SW 1271 (cell line): ENCODE results near the gene DDX19B.
A peak's percentile ranks its signal among the peaks of the same experiment; 100 is the strongest.
"Not testable (repeated sequence)": the region's sequence is repeated elsewhere in the genome, so short reads cannot be mapped to it uniquely, and the experiment has no call there.

Experiments used
- DNase-seq, 2 experiments: peaks; one replicate each; lab custom pipeline; 2025; lab: John Stamatoyannopoulos, UW

DDX19B gene

GRCh38 chr16:70349783-70350182, 50.8 kb downstream of the DDX19B start:
- DNase-seq, result no peak

DNA sequence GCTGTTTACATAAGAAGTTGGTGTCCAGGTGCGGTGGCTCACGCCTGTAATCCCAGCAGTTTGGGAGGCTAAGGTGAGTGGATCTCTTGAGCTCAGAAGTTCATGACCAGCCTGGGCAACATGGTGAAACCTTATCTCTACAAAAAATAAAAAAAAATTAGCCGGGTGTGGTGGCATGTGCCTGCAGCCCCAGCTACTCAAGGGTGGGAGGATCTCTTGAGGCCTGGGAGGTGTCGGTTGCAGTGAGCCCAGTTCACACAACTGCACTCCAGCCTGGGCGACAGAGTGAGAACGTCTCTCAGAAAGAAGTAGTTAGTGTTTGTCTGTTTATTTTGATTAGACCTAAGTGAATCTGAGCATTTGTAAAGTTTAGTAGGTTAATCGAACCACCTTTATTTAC, 60.6 kb downstream of the DDX19B start:
- no peak for DNase-seq

DNA sequence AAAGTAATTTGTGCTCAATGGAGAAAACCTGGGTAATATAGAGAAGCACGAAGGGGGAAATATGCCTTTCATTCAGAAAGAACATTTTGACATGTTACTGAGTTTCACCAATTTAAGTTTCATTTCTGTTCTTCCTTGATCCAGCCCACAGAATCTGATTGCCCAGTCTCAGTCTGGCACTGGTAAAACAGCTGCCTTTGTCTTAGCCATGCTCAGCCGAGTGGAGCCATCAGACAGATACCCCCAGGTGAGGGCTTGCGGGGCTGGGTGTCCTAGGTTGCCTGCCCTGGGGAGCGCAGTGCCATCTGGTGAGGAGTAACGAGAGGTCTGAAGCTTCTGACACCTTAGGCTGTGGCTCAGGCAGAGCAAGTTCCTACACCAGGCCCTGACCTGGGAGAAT, 65.4 kb downstream of the DDX19B start:
- no peak for DNase-seq

DNA sequence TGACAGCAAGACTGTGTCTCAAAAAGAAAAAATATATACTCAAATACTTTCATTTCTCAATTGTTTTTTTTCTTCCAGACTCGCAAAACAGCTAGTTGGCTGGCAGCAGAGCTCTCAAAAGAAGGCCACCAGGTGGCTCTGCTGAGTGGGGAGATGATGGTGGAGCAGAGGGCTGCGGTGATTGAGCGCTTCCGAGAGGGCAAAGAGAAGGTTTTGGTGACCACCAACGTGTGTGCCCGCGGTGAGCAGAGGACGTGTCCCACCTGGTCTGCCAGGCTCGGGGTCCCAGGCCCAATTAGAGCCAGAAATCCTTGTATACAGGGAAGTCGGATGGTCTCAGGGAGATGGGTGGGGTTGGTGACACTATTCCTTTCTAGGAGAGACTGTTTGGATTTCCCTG, 71.2 kb downstream of the DDX19B start:
- not testable (repeated sequence) for DNase-seq

DNA sequence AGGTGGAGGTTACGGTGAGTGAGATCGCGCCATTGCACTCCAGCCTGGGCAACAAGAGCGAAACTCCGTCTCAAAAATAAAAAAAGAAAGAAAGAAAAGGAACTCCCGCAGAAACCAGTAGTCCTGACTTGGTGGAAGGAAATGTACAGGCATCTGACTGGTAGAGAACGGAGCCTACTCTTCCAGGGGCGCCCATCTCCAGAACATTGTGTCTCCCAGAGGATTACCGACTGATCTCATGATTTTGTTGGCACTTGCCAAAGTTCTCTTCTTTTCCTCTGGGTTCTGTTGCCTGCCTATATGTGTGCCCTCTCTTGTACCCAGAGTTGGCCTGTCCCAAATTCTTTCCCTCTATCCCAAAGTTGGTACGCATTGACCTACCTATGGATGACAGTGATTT, 71.9 kb downstream of the DDX19B start:
- no peak for DNase-seq

GRCh38 chr16:70372921-70373728, 74.1 kb downstream of the DDX19B start:
- no peak for DNase-seq

- DNase-seq, result no peak
These were observed 75.2 kb downstream of the DDX19B start for GRCh38 chr16:70374213-70374612.

DNA sequence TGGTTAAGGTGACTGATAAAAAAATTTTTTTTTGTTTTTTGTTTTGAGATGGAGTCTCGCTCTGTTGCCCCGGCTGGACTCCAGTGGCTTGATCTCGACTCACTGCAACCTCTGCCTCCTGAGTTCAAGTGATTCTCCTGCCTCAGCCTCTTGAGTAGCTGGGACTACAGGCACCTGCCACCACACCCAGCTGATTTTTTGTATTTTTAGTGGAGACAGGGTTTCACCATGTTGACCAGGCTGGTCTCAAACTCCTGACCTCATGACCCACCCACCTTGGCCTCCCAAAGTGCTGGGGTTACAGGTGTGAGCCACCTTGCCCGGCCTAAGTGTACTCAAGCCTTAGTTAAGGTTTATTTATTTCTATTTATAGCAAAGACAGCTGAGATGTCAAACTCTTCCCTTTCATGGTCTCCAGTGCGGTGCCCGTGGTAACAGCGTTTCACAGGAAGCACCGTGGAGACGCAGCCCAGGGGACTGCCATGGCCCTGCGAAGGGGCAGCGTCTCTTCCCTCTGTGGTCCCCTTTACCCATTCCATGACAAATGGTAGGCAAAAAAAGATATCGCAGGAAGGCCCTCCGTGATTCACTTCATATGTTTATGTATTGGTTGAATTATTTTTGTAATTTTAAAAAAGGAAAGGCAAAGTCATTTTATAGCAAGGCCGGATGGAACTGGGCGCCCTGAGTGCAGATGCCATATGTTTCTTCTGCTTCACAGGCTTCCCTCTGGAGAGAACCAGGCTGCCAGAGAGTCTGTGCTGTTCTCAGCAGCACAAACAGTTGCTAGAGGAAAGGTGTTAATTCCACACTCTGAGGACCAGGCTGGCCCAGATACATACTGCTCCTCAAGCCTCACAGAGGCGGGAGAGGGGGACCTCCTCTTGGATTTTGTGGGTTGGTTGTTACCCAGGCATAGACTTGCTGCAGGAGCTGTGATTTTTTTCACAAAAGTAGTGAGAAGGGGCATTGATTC, 76.9 kb downstream of the DDX19B start:
- no peak for DNase-seq

DNA sequence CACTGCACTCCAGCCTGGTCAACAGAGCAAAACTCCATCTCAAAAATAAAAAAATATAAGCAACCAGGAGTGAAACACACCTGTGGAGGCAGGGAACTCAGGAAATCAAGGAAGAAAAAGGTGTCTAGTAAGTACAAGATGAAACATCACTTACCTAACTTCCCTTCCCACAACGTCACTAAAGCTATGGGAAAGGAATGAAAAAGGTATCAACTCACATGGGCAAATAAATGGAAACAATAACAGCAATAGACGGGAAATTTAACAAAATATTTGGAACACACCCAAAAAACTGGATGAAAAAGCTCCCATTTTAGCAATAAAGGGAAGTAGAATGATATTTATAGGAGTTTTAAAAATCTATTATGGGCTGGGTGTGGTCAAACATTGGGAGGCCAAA, 78.8 kb downstream of the DDX19B start:
- DNase-seq, result no peak

- no peak for DNase-seq
These were observed 80.0 kb downstream of the DDX19B start for GRCh38 chr16:70378869-70379493.

- peak; percentile 40 to 52 for DNase-seq
These were observed 81.4 kb downstream of the DDX19B start for GRCh38 chr16:70380248-70380918.

DNA sequence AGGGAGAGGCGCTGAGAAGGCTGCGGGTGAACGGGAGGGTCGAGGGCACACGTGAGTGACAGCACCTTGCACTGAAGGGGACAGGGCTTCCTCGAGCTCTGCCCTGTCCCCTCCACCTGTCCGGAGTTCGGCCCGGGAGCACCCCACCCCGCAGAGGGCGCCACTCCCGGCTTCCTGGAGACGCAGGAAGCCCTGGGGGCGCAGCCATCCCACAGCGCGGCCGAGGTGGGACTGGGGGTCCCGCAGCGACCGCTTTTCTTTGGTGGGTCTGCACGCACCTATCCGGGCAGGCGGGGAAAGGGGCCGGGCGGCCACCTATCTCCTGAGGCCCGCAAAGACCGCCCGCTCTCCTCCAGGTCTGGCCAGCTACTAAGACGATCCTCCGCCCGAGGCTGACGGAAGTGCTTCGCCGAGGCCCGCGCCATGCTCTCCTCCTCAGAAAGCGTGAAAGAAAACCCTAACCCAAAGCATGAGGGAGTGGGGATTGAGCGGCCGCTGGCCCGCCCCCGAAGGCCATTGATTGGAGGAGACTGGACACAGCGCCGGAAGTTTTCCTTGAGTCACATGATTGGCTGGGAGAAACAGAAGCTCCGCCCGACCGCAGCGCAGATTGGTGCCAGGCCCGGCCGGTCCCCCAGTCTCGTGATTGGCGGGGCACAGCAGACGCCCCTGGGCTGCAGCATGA, 82.1 kb downstream of the DDX19B start:
- peak; percentile 93 to 98 for DNase-seq

GRCh38 chr16:70381604-70382342, 82.8 kb downstream of the DDX19B start:
- DNase-seq, result no peak

GRCh38 chr16:70383421-70383960, 84.5 kb downstream of the DDX19B start:
- DNase-seq, result no peak
